NT2/D1 (cell line): ENCODE data around the gene MORN5.

ENCODE experiments used
- SUZ12 ChIP-seq: IDR thresholded peaks from 2 replicates; pipeline ENCODE4 v1.6.1; 2011; ENCODE audit not compliant: insufficient read length, insufficient read depth; ENCODE audit errors: extremely low read depth
- YY1 ChIP-seq: IDR thresholded peaks from 2 replicates; pipeline ENCODE4 v1.6.1; 2011; ENCODE audit not compliant: insufficient read length, insufficient read depth
- ZNF274 ChIP-seq: IDR thresholded peaks from 2 replicates; pipeline ENCODE4 v1.6.1; 2011; ENCODE audit warnings: mild to moderate bottlenecking, low read depth, low read length

GRCh38 chr9:122124048-122124447 lies 35.7 kb upstream of the MORN5 start:
- TF ChIP-seq YY1 (no peak), SUZ12 (no peak), ZNF274 (no peak)
